SK-N-MC (cell line): ENCODE results near the gene RFX2.

Experiments
- FOXP2 ChIP-seq: optimal IDR thresholded peaks from 2 replicates; pipeline ENCODE3; 2011; ENCODE audit warnings: mild to moderate bottlenecking, moderate library complexity; ENCODE audit not compliant: insufficient read depth; ENCODE audit errors: extremely low read length, control extremely low read depth
- POLR2AphosphoS5 ChIP-seq: IDR thresholded peaks from 2 replicates; pipeline ENCODE4 v1.6.1; 2012; ENCODE audit warnings: mild to moderate bottlenecking, low read depth, low read length, borderline replicate concordance

DNA sequence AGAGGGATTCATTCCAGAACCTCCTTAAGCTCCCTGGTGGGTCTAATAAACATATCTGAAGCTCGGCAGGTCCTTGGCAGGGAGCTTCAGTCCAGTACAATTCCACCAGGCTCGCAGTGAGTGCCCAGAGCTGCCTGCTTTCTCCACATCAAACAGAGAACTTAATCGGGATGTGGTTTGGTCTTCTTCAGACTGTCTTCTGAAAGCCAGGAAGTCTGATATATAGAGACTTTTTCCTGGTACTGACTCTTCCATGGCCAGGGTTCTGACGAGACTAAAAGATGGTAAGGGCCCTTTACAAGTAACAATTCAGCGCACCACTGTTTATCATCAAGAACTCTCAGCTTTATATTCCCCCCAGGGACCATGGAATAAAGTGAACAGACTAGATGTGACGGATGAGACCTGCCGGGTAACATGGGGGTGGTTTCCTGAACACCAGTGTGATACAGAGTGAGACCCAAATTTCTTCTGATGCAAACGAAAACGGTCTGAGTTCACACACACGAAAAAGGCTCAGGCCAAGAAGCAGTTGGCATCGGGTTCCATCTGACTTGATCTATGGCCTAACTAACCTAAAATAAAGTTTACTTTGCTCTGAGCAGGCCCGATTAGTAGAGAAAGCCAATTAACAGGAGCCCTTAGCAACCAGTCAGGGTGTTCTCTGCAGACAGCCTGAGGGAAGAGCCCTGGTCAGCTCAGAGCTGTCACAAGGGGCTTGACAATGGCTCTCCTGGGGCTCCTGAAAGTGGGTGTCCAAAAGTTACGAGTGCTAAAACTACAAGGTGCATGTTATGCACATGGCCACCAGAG lies 161.3 kb downstream of the RFX2 start:
- no peak for TF ChIP-seq FOXP2
- no peak for TF ChIP-seq POLR2AphosphoS5
